Caco-2 (cell line): ENCODE measurements around the gene SERPINH1. TPM values are rescaled to one million over a fixed set of nuclear protein-coding genes. Genes with fewer than 3 reads are reported as not detected.

Experiments
- BruUV-seq: library from RNA; stranded (reverse); fragments of 400-500 nt; replicated peaks from 2 replicates; lab custom pipeline; 2021; lab: Mats Ljungman, UMichigan
- CTCF ChIA-PET: fragments of 300-600 bp; sonication (Branson Sonifier 250); formaldehyde crosslinking; loops from one replicate; lab custom pipeline; 2022; ENCODE audit warnings: antibody characterized with exemption; lab: Charles Lee
- POLR2A ChIA-PET: fragments of 300-600 bp; sonication (Branson Sonifier 250); formaldehyde crosslinking; loops from one replicate; lab custom pipeline; 2022; ENCODE audit warnings: antibody characterized with exemption; lab: Charles Lee
- DNase-seq, 2 experiments: peaks; one replicate each; pipeline versions ENCODE4 v3.0.0 to v3.0.0-alpha.2; 2020 to 2022
- H3K27me3 ChIP-seq: replicated peaks from 2 replicates; pipeline ENCODE4 v1.6.0; 2011; ENCODE audit warnings: low read length; ENCODE audit not compliant: control insufficient read depth, insufficient read depth
- H3K36me3 ChIP-seq: 2 replicates; pipeline ENCODE4 v1.5.1; 2011; ENCODE audit warnings: low read length; ENCODE audit not compliant: control insufficient read depth, insufficient read depth
- H3K4me1 ChIP-seq: fragments of 250-450 bp; sonication (Bioruptor Pico); 2 replicates; pipeline ENCODE4 v1.5.1; 2020; ENCODE audit warnings: mild to moderate bottlenecking
- H3K4me3 ChIP-seq: 2 replicates; pipeline ENCODE4 v1.5.1; 2011; ENCODE audit warnings: low read depth, mild to moderate bottlenecking, control low read depth, low read length
- H3K9me3 ChIP-seq: fragments of 250-450 bp; sonication (Bioruptor Pico); 2 replicates; pipeline ENCODE4 v1.5.1; 2020; ENCODE audit warnings: mild to moderate bottlenecking, moderate library complexity
- H3K27ac Mint-ChIP-seq: one replicate; pipeline ENCODE4 v1.8.0; 2022; ENCODE audit warnings: mixed read lengths; ENCODE audit not compliant: unreplicated experiment
- H3K27me3 Mint-ChIP-seq: one replicate; pipeline ENCODE4 v1.8.0; 2022; ENCODE audit warnings: mixed read lengths; ENCODE audit not compliant: insufficient read depth, unreplicated experiment
- H3K36me3 Mint-ChIP-seq: one replicate; pipeline ENCODE4 v1.8.0; 2022; ENCODE audit warnings: mild to moderate bottlenecking, mixed read lengths; ENCODE audit not compliant: insufficient read depth, unreplicated experiment
- H3K4me1 Mint-ChIP-seq: one replicate; pipeline ENCODE4 v1.8.0; 2022; ENCODE audit warnings: low read depth, mixed read lengths; ENCODE audit not compliant: unreplicated experiment
- H3K4me3 Mint-ChIP-seq: one replicate; pipeline ENCODE4 v1.8.0; 2022; ENCODE audit warnings: mild to moderate bottlenecking, moderate library complexity, mixed read lengths; ENCODE audit not compliant: unreplicated experiment
- H3K9me3 Mint-ChIP-seq: one replicate; pipeline ENCODE4 v1.8.0; 2022; ENCODE audit warnings: mixed read lengths; ENCODE audit not compliant: unreplicated experiment
- CTCF ChIP-seq, 2 experiments: fragments of 200-600 bp in 1 of 2; IDR thresholded peaks; 1 replicate in 1 of 2; 2 replicates in 1 of 2; pipeline versions ENCODE4 v1.5.1 to v1.8.0; 2011 to 2022; ENCODE audit warnings: antibody characterized with exemption in 1 of 2, control low read depth in 1 of 2, inconsistent platforms in 1 of 2, low read depth in 1 of 2, low read length in 1 of 2, mild to moderate bottlenecking in 1 of 2, moderate library complexity in 1 of 2; ENCODE audit not compliant: insufficient read depth in 1 of 2, severe bottlenecking in 1 of 2, unreplicated experiment in 1 of 2
- intact Hi-C: fragments of 100-400 bp; cut with micrococcal nuclease; formaldehyde crosslinking; loops from one replicate; pipeline ENCODE4 v1.10.0; 2022; ENCODE audit not compliant: unreplicated experiment
- total RNA-seq: library from RNA; stranded (reverse); gene quantifications from 2 replicates; pipeline ENCODE4 v1.2.3, GENCODE V29; 2022

SERPINH1 gene
- total RNA-seq, 1 experiment from 2014 or later = 481 TPM

GRCh38 chr11:75516140-75516539 lies 45.9 kb upstream of the SERPINH1 start:
- Histone ChIP-seq H3K36me3 (no peaks in the 10 kb centered on the region), H3K4me1 (peaks cover 27% of the 10 kb centered on the region), H3K4me3 (no peak overlapping the region), H3K27me3 (no peaks in the 10 kb centered on the region), H3K9me3 (no peaks in the 10 kb centered on the region)
- Mint-ChIP-seq H3K36me3 (no peaks in the 10 kb centered on the region), H3K4me1 (peaks cover 12% of the 10 kb centered on the region), H3K27ac (no peak overlapping the region), H3K27me3 (no peaks in the 10 kb centered on the region), H3K4me3 (no peak overlapping the region), H3K9me3 (no peaks in the 10 kb centered on the region)
- ChIA-PET CTCF (no interaction called here), POLR2A (interaction anchor here (0.5 kb wide), 1 partner anchor 164 kb away, joined by 4 read pairs; no protein-coding TSS in a partner anchor)
- intact Hi-C loops = no loop called here
- no peak for DNase-seq
- no peak for TF ChIP-seq CTCF (IDR thresholded peaks at IDR 0.05; ENCODE audit: insufficient read depth in 1 of 2, low read depth in 1 of 2, low read length in 1 of 2, severe bottlenecking in 1 of 2, unreplicated experiment in 1 of 2)
- no TSS peak for BruUV-seq

DNA sequence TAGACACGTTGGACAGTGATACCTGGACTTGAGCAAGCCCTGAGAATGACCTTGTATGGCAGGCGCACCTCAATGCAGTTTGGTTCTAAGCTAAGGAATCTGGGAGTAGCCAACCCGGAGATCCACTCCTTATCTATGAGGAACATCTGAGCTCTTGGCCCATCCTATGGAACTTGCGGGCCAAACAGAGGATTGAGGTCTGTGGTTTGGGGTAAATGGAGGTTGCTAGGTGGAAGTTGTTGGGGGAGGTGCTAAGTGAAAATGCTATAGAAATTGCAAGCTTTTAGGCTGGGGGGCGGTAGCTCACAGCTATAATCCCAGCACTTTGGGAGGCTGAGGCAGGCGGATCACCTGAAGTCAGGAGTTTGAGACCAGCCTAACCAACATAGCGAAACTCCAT lies 45.2 kb upstream of the SERPINH1 start:
- H3K27me3 ChIP-seq = no peaks in the 10 kb centered on the region
- Mint-ChIP-seq H3K4me1 (peaks cover 19% of the 10 kb centered on the region), H3K27ac (peak overlapping the region; percentile 74), H3K27me3 (no peaks in the 10 kb centered on the region), H3K9me3 (no peaks in the 10 kb centered on the region), H3K36me3 (no peaks in the 10 kb centered on the region), H3K4me3 (no peak overlapping the region)
- BruUV-seq = no TSS peak
- ChIA-PET CTCF (no interaction called here), POLR2A (no interaction called here)
- peaks cover 27% of the 10 kb centered on the region for H3K4me1 ChIP-seq
- no peaks in the 10 kb centered on the region; the same call in 1 of the 2 replicates for H3K36me3 ChIP-seq
- H3K4me3 ChIP-seq = no peak overlapping the region
- no peak for TF ChIP-seq CTCF (IDR thresholded peaks at IDR 0.05; ENCODE audit: insufficient read depth in 1 of 2, low read depth in 1 of 2, low read length in 1 of 2, severe bottlenecking in 1 of 2, unreplicated experiment in 1 of 2)
- intact Hi-C loops = no loop called here
- H3K9me3 ChIP-seq = no peaks in the 10 kb centered on the region
- no peak for DNase-seq

GRCh38 chr11:75518204-75518549 lies 43.9 kb upstream of the SERPINH1 start:
- peaks cover 19% of the 10 kb centered on the region for H3K4me1 Mint-ChIP-seq
- no peaks in the 10 kb centered on the region for H3K9me3 ChIP-seq
- no peak overlapping the region for H3K4me3 ChIP-seq
- H3K27me3 ChIP-seq = no peaks in the 10 kb centered on the region
- intact Hi-C loops = no loop called here
- peaks cover 27% of the 10 kb centered on the region for H3K4me1 ChIP-seq
- no peaks in the 10 kb centered on the region for H3K36me3 Mint-ChIP-seq
- CTCF ChIA-PET = interaction anchor here (0.5 to 1.7 kb wide), 6 partner anchors 13 to 744 kb away, joined by 3 to 5 read pairs (median 4); no protein-coding TSS in a partner anchor
- TF ChIP-seq CTCF (IDR thresholded peaks at IDR 0.05; ENCODE audit: insufficient read depth in 1 of 2, low read depth in 1 of 2, low read length in 1 of 2, severe bottlenecking in 1 of 2, unreplicated experiment in 1 of 2) = no peak
- POLR2A ChIA-PET = interaction anchor here (0.6 to 1.6 kb wide), 2 partner anchors 14 to 149 kb away, joined by 3 to 5 read pairs; no protein-coding TSS in a partner anchor
- TSS peak; percentile 87 for BruUV-seq
- no peak overlapping the region for H3K4me3 Mint-ChIP-seq
- H3K9me3 Mint-ChIP-seq = no peaks in the 10 kb centered on the region
- DNase-seq = no peak
- H3K36me3 ChIP-seq = no peaks in the 10 kb centered on the region; the same call in 1 of the 2 replicates
- H3K27me3 Mint-ChIP-seq = no peaks in the 10 kb centered on the region
- no peak overlapping the region for H3K27ac Mint-ChIP-seq
